ENCODE data around the gene SLC24A1.
"Not testable (repeated sequence)": the region's sequence is repeated elsewhere in the genome, so short reads cannot be mapped to it uniquely, and the experiment has no call there.

SLC24A1 gene

DNA sequence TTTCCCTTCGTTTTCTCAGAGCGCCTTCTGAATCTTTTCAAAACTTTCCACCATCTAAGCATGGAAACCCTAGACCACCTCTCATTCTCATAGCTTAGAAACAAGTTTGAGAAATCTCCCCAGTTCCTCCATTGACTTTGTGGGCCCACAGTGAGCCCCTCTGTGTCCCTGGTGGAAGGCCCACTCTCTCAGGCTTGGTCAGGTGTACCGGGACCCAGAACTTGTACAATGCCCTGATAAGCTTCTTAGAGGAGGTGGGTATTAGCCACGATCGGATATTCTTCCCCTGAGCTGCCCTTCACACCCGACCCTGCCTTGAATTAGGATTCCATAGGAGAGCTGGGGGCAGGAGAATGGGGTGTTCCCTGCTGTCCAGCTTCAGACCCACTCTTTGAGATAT lies at the start of gene SLC24A1:
Gene SLC24A1 (plus strand): TSS at position 301 of the 400 bp plus-strand sequence. CDS start 2,143 bp downstream, outside the sequence.
- DNase-seq (ENCODE audit: low read depth, low spot score): no peak

DNA sequence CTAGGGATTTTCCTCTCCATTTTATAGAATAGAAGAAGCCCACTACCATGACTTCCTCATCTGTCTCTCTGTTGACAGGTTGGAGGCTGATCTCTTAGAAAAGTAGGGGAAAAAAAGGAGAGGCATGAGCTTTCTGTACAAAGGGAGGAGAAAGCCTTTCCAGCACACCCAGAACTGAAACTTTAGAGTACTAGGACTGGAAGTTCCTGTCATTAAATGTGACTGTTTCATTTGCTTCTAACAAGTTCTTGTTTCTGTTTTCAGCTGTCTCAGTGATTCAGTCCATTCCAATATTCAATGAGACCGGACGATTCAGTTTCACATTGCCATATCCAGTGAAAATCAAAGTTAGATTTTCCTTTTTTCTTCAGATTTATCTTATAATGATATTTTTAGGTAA lies 49.8 kb upstream of the SLC24A1 start:
- no peak for DNase-seq (ENCODE audit: low read depth, low spot score)

DNA sequence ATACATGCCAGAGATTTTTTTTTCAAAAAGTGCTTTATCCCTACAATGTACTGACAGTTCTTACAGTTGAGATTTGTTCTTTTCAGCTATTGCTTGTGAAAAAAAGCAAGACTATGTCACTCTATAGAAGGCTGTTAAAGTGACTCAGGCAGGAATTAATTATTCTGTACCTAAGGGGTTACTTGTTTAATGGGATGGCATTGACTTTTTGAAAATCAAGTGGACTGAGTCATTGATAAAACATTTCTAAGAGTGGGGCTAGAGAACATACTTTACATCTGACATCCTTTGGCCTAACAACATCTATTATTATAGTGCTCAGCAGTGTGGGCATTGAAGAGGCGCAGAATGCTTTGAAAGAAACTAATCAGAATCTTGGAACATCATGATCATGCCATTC lies 45.1 kb upstream of the SLC24A1 start:
- no peak for DNase-seq (ENCODE audit: low read depth, low spot score)

DNA sequence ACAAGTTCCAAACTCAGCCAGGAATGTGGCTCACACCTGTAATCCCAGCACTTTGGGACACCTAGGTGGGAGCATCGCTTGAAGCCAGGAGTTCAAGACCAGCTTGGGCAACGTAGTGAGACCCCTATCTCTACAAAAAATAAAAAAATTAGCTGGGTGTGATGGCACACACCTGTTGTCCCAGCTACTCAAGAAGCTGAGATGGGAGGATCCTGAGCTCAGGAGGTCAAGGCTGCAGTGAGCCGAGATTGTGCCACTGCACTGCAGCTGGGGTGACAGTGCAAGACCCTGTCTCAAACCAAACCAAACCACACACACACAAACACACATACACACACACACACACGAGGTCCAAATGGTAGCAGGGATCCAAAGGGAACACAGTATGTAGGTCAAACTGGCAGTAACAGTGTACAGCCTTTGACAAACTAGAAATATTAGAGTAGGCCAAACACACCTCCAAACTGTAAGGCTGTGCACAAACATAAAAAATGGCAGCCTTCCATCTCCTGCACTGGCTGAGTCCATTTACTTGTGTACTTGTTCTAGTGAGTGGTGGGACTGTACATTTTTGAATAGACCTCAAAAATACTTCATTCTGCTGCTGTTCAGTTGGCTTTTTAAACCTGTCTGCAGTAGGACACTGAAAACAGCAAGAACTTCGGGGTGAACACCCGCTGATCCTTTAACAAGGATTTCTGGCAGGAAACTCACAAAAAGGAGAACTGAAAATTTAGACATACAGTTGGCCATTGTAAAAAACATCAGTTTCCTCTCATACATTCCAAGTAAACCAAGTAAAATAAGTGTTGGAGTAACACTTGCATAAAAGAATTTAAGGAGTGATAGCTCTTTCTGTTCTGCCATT lies 44.4 kb upstream of the SLC24A1 start:
- no peak for DNase-seq (ENCODE audit: low read depth, low spot score)

DNA sequence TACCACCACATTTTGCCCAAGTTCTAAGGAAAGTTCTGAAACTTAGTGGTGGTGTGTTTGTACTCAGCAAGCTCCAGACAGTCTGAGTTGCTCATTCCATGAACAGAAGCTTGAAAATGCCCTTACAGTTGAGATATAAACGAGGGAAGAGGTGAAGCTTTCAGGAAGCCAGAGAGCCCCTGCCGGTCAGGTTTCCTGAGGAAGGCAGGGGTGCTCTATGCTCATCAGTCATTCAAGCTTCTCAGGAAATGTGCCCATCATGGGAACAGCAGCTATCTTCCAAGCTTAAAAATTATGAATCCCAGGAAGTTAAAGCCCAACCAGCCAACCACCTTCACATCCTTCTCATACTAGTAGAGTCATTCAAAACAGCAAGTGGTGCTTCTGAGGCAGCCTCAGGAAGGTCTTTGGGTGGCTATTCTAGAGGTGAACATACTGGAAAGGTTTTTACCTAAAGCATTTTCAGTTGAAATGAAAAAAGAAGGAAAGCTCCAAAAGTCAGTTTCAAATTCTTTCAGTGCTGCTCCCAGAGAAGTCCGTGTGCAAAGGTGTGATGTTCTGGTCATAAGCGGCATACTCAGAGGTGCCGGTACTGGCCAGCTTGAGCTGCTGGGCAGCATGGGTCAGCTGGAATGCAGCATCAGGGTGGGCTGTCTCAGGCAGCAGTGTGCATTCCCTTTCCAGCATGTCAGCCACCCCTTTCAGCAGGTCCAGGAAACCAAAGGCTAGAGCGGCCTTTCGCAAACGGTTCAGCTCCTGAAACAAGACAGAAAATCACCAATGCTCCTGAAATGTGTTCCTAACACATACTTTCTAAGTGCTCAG lies 42.6 kb upstream of the SLC24A1 start:
- peak; percentile 28 for DNase-seq (ENCODE audit: low read depth, low spot score)

DNA sequence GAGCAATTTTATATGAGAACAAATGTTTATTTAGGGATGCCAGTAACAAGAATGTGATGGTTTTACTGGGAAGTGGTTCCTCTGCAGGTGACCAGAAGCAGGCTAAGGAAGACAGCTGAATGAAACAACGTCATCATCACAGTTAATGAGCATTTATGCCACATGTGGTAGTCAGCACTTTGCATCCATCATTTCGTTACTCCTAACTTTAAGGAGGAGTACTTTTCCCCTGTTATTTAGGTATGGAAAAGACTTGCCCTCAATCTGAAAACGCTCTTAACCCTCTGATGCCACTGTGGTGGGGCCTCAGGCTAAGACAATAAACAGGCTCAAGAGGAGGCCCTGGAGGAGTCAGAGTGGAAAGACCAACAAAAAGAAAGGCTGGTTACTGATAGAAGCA lies 42.0 kb upstream of the SLC24A1 start:
- peak; percentile 13 for DNase-seq (ENCODE audit: low read depth, low spot score)

DNA sequence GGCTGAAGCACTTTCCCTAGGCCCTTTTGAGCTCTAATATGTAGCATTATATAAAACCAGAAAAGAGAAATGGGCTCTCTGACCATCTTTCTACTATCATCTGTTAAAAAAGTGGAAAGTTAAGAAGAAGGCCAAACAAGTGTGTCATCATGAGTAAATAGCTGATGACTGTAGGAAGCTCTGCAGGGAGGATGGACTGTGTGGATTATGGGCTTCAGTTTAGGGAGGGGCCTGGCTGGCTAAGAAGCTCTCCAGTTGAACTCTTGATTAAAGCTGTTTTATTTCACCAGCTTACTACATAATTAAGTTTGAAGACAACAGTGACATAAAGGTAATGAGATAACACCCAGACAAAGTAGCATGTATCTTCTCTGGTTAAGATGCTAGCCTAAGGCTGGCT lies 41.5 kb upstream of the SLC24A1 start:
- no peak for DNase-seq (ENCODE audit: low read depth, low spot score)

DNA sequence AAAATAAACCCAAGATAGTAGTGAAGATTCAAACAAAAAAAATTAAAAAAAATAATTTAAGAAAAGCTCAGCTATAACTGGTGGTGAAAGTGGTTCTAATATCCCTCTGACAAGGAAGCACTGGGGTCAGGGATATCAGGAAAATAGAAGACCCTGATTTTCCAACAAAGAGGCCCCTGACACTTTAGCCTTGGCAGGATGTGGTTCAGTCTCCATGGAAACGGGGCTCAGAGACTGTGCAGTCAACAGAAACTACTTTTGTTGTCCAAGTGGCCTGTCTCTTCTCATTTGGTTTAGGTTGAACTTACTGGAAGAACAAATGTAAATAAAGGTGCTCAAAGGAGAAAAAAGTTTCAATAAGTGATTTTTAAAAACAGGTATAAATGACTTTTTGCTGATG lies 38.0 kb upstream of the SLC24A1 start:
- DNase-seq (ENCODE audit: low read depth, low spot score): no peak

DNA sequence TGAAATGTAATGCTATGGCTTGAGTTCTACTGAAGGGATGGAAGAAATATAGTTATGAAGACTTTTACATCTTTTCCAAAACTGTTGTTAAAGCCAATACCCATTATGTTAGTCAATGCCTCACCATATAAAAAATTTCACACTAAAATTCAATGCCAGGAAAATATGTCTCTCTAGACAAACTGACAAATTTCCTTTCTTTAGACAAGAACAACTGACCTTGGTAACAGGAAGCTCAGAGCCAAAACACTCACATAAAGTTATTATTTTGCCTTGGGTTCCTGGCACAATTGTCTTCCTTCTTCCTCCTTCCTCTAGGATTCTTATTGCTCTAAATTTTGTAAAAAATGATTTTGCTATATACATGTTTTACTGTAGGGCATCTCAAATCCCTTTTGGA lies 37.5 kb upstream of the SLC24A1 start:
- DNase-seq (ENCODE audit: low read depth, low spot score): no peak

DNA sequence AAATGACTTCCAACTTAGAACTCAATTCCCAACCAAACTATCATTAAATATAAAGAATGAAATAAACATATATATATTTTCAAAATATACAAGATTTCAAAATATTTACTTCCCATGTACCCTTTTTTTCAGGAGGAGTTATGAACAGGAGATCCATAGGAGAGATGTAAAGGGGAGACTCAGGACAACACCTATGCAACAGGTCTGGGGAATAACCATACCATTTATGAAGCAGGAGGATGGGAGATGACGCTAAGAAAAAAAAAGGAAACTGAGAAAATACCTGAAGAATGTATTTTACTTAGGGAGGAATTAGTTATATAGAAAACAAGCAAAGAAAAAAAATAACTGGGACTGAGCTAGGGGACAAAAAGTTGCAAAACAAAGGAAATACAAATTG lies 34.6 kb upstream of the SLC24A1 start:
- DNase-seq (ENCODE audit: low read depth, low spot score): no peak

DNA sequence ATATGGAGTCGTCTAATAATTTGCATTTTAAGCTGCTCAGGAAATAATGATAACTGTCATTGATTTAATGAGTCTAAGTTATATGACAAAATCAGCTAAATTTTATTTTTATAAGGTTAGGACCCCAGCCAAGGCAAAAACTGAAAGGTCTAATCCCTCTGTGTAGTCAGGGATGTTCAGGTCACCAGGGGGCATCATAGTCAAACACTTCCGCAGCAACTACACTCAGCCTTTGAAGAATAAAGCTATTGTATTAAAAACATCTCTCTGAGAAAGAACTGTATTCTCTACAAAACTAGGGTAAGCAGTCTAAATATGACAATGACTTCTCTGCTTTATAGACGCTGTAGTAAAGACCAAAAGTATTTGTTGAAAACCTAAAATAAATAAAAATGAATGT lies 25.8 kb upstream of the SLC24A1 start:
- DNase-seq (ENCODE audit: low read depth, low spot score): no peak

DNA sequence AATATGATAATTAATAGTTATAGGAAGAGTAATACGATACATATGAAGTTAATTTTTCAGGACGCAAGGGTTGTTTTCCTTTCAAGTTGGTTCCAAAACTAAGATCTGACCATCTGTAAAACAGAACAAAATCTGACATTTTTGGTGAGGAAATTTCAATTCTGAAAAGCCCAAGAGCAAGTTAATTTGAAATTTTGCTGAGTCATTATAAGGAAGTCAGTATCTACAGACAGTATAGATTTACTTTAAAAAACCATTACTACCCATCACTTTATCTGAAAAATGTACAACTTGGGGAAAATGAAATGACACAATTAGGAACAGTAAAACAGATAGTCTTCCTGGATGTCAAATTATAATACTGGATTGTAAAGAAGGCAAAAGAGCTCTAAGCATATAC lies 23.3 kb upstream of the SLC24A1 start:
- DNase-seq (ENCODE audit: low read depth, low spot score): no peak

DNA sequence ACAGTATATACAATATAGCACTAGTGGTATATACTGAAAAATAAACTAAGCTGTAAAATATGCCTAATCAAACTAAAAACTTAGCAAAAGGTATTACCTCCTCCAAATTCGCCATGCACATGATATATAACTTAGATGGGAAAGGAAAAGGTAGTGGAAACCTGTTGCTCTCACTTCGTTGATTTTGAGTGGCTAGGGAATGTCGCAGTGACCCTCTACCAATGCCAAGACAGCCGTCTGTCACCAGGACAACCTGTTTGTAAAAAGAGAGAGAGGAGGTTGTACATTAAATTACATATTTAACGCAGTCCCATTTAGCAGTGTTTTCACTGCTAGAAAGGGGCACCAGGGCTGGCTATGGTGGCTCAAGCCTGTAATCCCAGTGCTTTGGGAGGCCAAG lies 22.1 kb upstream of the SLC24A1 start:
- no peak for DNase-seq (ENCODE audit: low read depth, low spot score)

DNA sequence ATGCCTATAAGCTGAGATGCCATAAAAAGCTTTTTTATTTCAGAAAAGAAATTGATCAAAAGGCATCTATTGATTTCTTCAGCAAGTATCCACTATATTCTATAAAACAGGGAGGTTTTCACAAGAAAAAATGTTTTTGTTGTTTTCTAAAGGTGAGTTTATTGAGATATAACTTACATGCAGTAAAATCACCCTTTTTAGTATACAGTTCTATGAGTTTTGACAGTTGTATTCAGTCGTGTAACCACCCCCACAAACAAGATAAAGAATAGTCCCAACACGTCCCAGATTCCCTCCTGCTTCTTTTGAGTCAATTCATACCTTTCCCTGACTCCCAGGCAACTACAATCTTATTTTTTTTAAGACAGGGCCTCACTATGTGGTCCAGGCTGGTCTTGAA lies 18.6 kb upstream of the SLC24A1 start:
- no peak for DNase-seq (ENCODE audit: low read depth, low spot score)

DNA sequence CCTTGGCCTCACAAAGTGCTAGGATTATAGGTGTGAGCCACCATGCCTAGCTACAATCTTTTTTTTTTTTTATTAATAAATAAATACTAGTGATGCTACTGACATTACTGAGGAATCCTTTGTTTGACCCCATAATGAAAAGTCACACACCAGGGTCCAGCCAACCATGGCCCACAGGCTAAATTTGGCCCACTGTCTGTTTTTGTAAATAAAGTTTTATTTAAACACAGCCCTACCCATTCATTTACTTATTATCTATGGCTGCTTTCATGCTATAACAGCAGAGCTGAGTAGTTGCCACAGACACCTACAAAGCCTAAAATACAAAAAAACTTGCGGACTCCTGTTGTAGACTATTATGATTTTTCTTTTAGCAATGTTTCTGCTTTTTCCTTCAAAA lies 18.2 kb upstream of the SLC24A1 start:
- no peak for DNase-seq (ENCODE audit: low read depth, low spot score)

DNA sequence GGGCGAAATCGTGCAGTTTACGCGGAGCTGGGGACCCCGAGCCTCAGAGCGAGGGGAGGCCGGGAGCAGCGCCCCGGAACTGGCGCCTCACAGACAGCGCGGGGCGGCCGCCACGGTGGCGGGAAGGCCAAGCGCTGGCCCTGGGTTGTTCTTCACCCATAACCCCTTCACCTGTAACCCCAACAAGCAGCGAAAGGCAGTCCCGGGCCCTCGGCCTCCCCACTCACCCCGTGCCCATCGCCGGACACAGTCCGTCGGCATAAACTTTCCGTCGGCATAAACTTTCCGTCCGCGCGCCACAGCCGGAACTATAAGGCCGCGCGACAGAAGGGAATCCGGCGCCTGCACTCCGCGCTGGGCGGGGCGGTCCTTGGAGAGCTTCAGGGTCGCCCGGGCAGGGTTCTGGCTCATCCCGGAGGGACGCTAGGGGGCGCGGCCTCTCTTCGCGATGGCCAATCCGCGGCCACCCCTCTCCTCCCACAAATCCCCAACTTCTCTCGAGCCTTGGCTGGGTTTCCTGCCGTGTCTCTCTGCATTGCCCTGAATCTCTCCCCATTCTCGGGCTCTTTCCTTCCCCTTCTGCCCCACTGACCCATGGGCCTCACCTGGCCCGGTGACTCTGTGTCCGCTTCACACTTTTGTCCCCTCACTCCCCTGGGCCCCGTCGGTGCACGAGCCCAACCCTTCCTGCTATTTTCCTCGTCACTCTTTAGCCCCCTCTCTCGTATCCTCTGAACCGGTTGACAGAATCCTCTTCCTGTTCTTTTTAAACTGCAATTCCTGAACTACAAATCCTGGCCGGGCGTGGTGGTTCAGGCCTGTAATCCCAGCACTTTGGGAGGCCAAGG lies 10.6 kb upstream of the SLC24A1 start, which contains the start of gene INTS14:
Gene INTS14 (minus strand): TSS at position 261 of the 848 bp plus-strand sequence. CDS start 3,751 bp downstream, outside the sequence.
- peak; percentile 98 for DNase-seq (ENCODE audit: low read depth, low spot score)

DNA sequence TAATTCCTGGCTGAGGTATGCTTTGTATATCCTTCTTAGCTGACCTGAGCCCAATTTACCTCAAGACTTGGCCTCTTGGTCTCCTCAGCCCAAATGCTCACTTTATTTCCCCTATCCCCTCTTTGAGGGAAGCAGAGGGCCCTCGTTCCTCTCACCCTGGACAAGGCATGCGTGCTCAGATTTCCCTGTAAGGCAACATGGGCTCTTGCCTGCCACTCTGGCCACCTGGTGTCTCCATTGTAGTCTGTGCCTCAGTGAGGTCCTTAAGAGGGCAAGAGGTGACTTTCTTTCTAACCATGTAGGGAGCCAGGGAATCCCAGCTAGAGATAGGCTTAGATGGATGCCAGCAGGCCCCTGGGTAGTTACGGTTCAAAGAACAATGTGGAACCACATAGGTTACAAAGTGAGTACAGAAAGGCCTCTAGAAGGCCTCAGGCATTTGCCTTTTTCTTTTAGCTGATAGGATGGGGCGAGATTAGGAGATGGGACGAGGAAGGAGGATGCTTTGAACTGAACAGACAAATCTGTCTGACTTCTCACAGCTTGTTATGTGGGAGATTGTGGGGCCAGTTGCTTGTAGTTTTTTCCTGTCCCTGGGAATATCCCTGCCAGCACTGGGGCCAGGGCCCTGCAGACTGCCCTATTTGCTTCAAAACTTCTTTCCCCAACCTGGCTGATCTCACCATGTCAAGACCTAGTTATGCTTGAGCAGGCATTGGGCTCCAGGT lies 9.7 kb upstream of the SLC24A1 start:
- peak; percentile 18 for DNase-seq (ENCODE audit: low read depth, low spot score)

DNA sequence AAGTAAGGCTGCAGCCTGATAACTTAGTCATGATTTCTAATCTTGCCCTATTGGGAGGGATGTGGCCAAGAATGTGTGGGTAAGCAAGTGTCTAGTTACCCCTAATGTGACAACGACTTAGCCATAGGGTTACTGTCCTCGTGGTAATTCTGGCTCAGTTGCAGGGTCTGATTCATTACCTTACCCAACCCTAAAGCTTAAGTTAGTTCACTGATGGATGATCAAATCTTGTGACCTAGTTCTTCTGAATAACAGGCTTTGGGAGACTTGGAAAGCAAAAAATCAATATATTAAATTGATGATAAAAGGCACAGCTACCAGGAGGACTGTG lies 9.2 kb upstream of the SLC24A1 start:
- DNase-seq (ENCODE audit: low read depth, low spot score): no peak

DNA sequence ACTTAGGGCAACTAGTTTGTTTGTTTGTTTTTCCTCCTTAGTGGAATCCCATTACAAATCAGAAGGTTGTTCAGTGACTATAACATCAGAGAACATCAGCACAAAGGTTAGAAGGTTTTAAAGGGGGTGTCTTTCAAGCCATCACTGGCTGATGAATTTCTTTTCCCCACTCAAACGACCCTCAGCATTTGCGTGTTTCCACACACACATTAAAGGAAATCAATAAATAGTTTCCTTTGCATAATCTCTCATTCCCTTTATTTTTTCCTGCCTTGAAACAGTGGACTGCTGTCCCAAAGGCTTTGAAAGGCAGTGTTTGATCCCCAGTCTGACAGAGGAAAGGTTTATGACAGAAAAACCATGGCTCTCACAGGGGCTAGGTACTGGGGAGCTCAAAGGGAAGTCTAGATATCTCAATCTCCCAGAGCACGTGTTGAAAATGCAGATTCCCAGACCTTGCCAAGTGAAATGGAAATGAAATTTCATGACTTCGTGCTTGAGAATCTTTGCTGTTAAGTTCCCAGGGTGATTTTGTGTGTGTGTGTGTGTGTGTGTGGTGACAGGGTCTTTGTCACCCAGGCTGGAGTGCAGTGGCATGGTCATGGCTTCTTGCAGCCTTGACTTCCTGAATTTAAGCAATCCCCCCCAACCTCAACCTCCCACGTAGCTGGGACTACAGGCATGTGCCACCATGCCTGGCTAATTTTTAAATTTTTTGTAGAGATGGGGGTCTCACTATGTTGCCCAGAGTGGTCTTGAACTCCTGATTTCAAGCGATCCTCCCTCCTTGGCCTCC lies 8.6 kb upstream of the SLC24A1 start:
- no peak for DNase-seq (ENCODE audit: low read depth, low spot score)

DNA sequence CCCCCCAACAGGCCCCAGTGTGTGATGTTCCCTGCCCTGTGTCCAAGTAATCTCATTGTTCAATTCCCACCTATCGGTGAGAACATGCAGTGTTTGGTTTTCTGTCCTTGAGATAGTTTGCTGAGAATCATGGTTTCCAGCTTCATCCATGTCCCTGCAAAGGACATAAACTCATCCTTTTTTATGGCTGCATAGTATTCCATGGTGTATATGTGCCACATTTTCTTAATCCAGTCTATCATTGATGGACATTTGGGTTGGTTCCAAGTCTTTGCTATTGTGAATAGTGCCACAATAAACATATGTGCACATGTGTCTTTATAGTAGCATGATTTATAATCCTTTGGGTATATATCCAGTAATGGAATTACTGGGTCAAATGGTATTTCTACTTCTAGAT lies 5.9 kb upstream of the SLC24A1 start:
- not testable (repeated sequence) for DNase-seq (ENCODE audit: low read depth, low spot score)

Data from ELF-1 (cell line).